Gastroesophageal sphincter (tissue), 3 donors: Measurements from ENCODE around the gene IZUMO4.

Source experiments
- CTCF ChIP-seq, 4 experiments: fragments of 200-600 bp in 2 of 4; fragments of 450-650 bp in 2 of 4; sonication (generic) in 1 of 4; IDR thresholded peaks; one replicate each; pipeline ENCODE4 v1.5.1; 2017 to 2019; ENCODE audit warnings: antibody characterized with exemption in 4 of 4, mild to moderate bottlenecking in 2 of 4, moderate library complexity in 2 of 4
- EP300 ChIP-seq: sonication (generic); formaldehyde crosslinking; IDR thresholded peaks from one replicate; pipeline ENCODE4 v1.6.1; 2017; ENCODE audit warnings: antibody characterized with exemption, mild to moderate bottlenecking
- POLR2A ChIP-seq, 2 donors: fragments of 450-650 bp; IDR thresholded peaks; one replicate each; pipeline ENCODE4 v1.6.1; 2017; ENCODE audit warnings: antibody characterized with exemption in 2 of 2, mild to moderate bottlenecking in 2 of 2, moderate library complexity in 1 of 2

- no peak for TF ChIP-seq POLR2A (IDR thresholded peaks at IDR 0.05)
- TF ChIP-seq EP300: no peak
- no peak for TF ChIP-seq CTCF (IDR thresholded peaks at IDR 0.05)
These were observed 3.4 kb downstream of the IZUMO4 start for GRCh38 chr19:2099937-2100718.
